PC-9 (cell line): Measurements from ENCODE around the gene CMTM5.

Source experiments
- CTCF ChIP-seq: fragments of 200-600 bp; sonication (generic); conservative IDR thresholded peaks from 2 replicates; pipeline ENCODE4 v1.6.1; 2017; ENCODE audit warnings: mixed run types, antibody characterized with exemption, mild to moderate bottlenecking, moderate library complexity
- EZH2 ChIP-seq: fragments of 200-600 bp; sonication (generic); IDR thresholded peaks from 2 replicates; pipeline ENCODE4 v1.8.0; 2017; ENCODE audit warnings: antibody characterized with exemption, low read depth

- TF ChIP-seq CTCF, result no peak
- TF ChIP-seq EZH2, result no peak
These were observed 33.3 kb downstream of the CMTM5 start for GRCh38 chr14:23409966-23410635.
